GM12878 (cell line): ENCODE measurements around the gene THUMPD2. TPM values are rescaled to one million over a fixed set of nuclear protein-coding genes. Genes with fewer than 3 reads are reported as not detected.

Source experiments
- ATAC-seq: fragments of 200-7000 bp; cut with Tn5 transposase; 3 replicates; pipeline ENCODE4 v1.9.1; 2020; ENCODE audit warnings: mild to moderate bottlenecking, moderate library complexity
- BruUV-seq: library from RNA; stranded (reverse); fragments of 400-500 nt; replicated peaks from 2 replicates; lab custom pipeline; 2021; lab: Mats Ljungman, UMichigan
- CTCF ChIA-PET: fragments of 300-600 bp; sonication (Branson Sonifier 250); formaldehyde crosslinking; extraction: SDS; loops from one replicate; lab custom pipeline; 2021; ENCODE audit warnings: inconsistent platforms; lab: Yijun Ruan, JAX
- POLR2A ChIA-PET: fragments of 350-600 bp; formaldehyde crosslinking; extraction: SDS; loops from one replicate; lab custom pipeline; 2021; ENCODE audit warnings: inconsistent platforms; lab: Charles Lee
- RAD21 ChIA-PET: fragments of 300-600 bp; sonication (Branson Sonifier 250); formaldehyde crosslinking; loops from one replicate; lab custom pipeline; 2023; ENCODE audit warnings: antibody characterized with exemption; ENCODE audit not compliant: unreplicated experiment; lab: Charles Lee
- SMC1A ChIA-PET: fragments of 300-600 bp; sonication (Branson Sonifier 250); formaldehyde crosslinking; loops from one replicate; lab custom pipeline; 2023; ENCODE audit not compliant: unreplicated experiment, uncharacterized antibody; lab: Charles Lee
- DNase-seq: peaks from one replicate; pipeline ENCODE4 v3.0.0-alpha.2; 2011; ENCODE audit warnings: low read depth, low spot score
- FAIRE-seq: peaks from 3 replicates; lab custom pipeline; 2011; peaks lifted over from hg19 to GRCh38; lab: Jason Lieb, UNC
- H2AFZ ChIP-seq: 2 replicates; pipeline ENCODE4 v1.6.0; 2011; ENCODE audit warnings: low read depth, low read length, control low read depth; ENCODE audit not compliant: control insufficient read depth
- H3K27ac ChIP-seq: 2 replicates; pipeline ENCODE4 v1.5.1; 2011; ENCODE audit warnings: control low read depth; ENCODE audit not compliant: control insufficient read depth, insufficient read depth
- H3K27me3 ChIP-seq, 2 experiments: replicated peaks in 1 of 2; 2 replicates each; pipeline versions ENCODE4 v1.6.0 to v1.6.1; 2011; ENCODE audit warnings: low read length in 1 of 2; ENCODE audit not compliant: control insufficient read depth in 2 of 2, insufficient read depth in 2 of 2
- H3K36me3 ChIP-seq, 2 experiments: 2 replicates each; pipeline ENCODE4 v1.5.1; 2011; ENCODE audit warnings: low read length in 1 of 2; ENCODE audit not compliant: control insufficient read depth in 2 of 2, insufficient read depth in 2 of 2
- H3K4me1 ChIP-seq: 2 replicates; pipeline ENCODE4 v1.6.1; 2011; ENCODE audit warnings: mild to moderate bottlenecking, low read length, moderate library complexity, mixed read lengths; ENCODE audit not compliant: control insufficient read depth, insufficient read depth
- H3K4me2 ChIP-seq: 2 replicates; pipeline ENCODE4 v1.6.0; 2011; ENCODE audit warnings: control low read depth; ENCODE audit not compliant: control insufficient read depth, insufficient read depth
- H3K4me3 ChIP-seq: fragments of 200-600 bp; sonication (generic); 2 replicates; pipeline ENCODE4 v1.5.1; 2016
- H3K79me2 ChIP-seq: 2 replicates; pipeline ENCODE4 v1.6.0; 2011; ENCODE audit warnings: low read length; ENCODE audit not compliant: control insufficient read depth, insufficient read depth
- H3K9ac ChIP-seq: 2 replicates; pipeline ENCODE4 v1.8.0; 2011; ENCODE audit warnings: low read length, control low read depth, mixed read lengths; ENCODE audit not compliant: control insufficient read depth, insufficient read depth
- H3K9me3 ChIP-seq: replicated peaks from 3 replicates; pipeline ENCODE4 v1.5.1; 2011; ENCODE audit warnings: mild to moderate bottlenecking, low read length; ENCODE audit not compliant: control insufficient read depth, insufficient read depth
- H4K20me1 ChIP-seq: 2 replicates; pipeline ENCODE4 v1.6.0; 2011; ENCODE audit not compliant: control insufficient read depth, insufficient read depth
- BMI1 ChIP-seq: fragments of 450-650 bp; IDR thresholded peaks from 2 replicates; pipeline ENCODE4 v1.6.1; 2016; ENCODE audit warnings: mild to moderate bottlenecking, moderate library complexity, borderline replicate concordance
- CHD1 ChIP-seq: IDR thresholded peaks from 2 replicates; pipeline ENCODE4 v1.6.1; 2012; ENCODE audit warnings: low read depth, low read length, improper control_type of control experiment
- IRF4 ChIP-seq: IDR thresholded peaks from 2 replicates; pipeline ENCODE4 v1.6.1; 2011; ENCODE audit warnings: low read depth, low read length
- MTA2 ChIP-seq: fragments of 450-650 bp; IDR thresholded peaks from 2 replicates; pipeline ENCODE4 v1.6.1; 2016; ENCODE audit warnings: low read depth, mild to moderate bottlenecking, moderate library complexity
- MTA3 ChIP-seq: IDR thresholded peaks from 2 replicates; pipeline ENCODE4 v1.6.1; 2012; ENCODE audit warnings: low read length, inconsistent platforms, borderline replicate concordance
- NFYB ChIP-seq: IDR thresholded peaks from 2 replicates; pipeline ENCODE4 v1.6.1; 2011; ENCODE audit warnings: low read depth, mild to moderate bottlenecking, low read length, improper control_type of control experiment, moderate library complexity; ENCODE audit not compliant: insufficient read depth
- NR2C1 ChIP-seq: fragments of 450-650 bp; IDR thresholded peaks from 2 replicates; pipeline ENCODE4 v1.6.1; 2017; ENCODE audit warnings: antibody characterized with exemption, mild to moderate bottlenecking, moderate library complexity
- PAX5 ChIP-seq: IDR thresholded peaks from 2 replicates; pipeline ENCODE4 v1.6.1; 2011; ENCODE audit warnings: low read depth, low read length, borderline replicate concordance
- POLR2AphosphoS2 ChIP-seq: IDR thresholded peaks from 2 replicates; pipeline ENCODE4 v1.6.1; 2011; ENCODE audit warnings: low read depth, mild to moderate bottlenecking, low read length, improper control_type of control experiment, moderate library complexity
- POU2F2 ChIP-seq: IDR thresholded peaks from 3 replicates; pipeline ENCODE4 v1.6.1; 2011; ENCODE audit warnings: low read depth, mild to moderate bottlenecking, low read length, borderline replicate concordance
- SRF ChIP-seq, 2 experiments: IDR thresholded peaks; 2 replicates each; pipeline ENCODE4 v1.6.1; 2011; ENCODE audit warnings: low read depth in 2 of 2, low read length in 2 of 2, mild to moderate bottlenecking in 1 of 2, moderate library complexity in 1 of 2
- ZNF622 ChIP-seq: fragments of 450-650 bp; IDR thresholded peaks from 2 replicates; pipeline ENCODE4 v1.6.1; 2017; ENCODE audit warnings: mild to moderate bottlenecking, inconsistent platforms
- WGBS: methylation state at CpG from one replicate; pipeline ENCODE4 v1.1.6; 2016; ENCODE audit warnings: low lambda C conversion rate; ENCODE audit not compliant: insufficient replicate concordance, insufficient coverage; ENCODE audit errors: missing lambda C conversion rate; 5-methylcytosine and 5-hydroxymethylcytosine counted together
- in situ Hi-C: fragments of 300-500 bp; cut with MboI; formaldehyde crosslinking; loops from 9 replicates; pipeline ENCODE4 v1.14.3; 2018; ENCODE audit warnings: mixed read lengths
- intact Hi-C: fragments of 100-400 bp; cut with micrococcal nuclease; formaldehyde crosslinking; loops from one replicate; pipeline ENCODE4 v1.14.2; 2022; ENCODE audit not compliant: unreplicated experiment
- polyA plus RNA-seq, 11 experiments: library from polyadenylated mRNA; depleted of rRNA in 4 of 11; unstranded in 6 of 11; stranded (reverse) in 5 of 11; fragments of >200 nt; fragmentation: Nextera tagmentation in 4 of 11; fragmentation: Illumina TruSeq in 1 of 11; extraction: Ambion mirVana in 4 of 11; extraction: Trizol in 1 of 11; gene quantifications; 1 replicate in 1 of 11; 2 replicates in 10 of 11; pipeline versions ENCODE4 v1.2.1 to v1.2.3, GENCODE V29; 2011 to 2016; ENCODE audit warnings: inconsistent platforms in 2 of 11, missing spikeins in 2 of 11, low read depth in 1 of 11
- total RNA-seq, 4 experiments: library from RNA; depleted of rRNA in 3 of 4; stranded (reverse); fragments of >200 nt in 3 of 4; fragmentation: Illumina TruSeq in 1 of 4; extraction: Trizol in 1 of 4; gene quantifications; 2 replicates each; pipeline versions ENCODE4 v1.2.1 to v1.2.3, GENCODE V29; 2013 to 2021
- TF ChIP-seq, protein P1 (sequence below): fragments of 450-650 bp; IDR thresholded peaks from 2 replicates; pipeline ENCODE4 v1.6.1; 2016; ENCODE audit warnings: mild to moderate bottlenecking
- TF ChIP-seq, protein P2 (sequence below): fragments of 450-650 bp; IDR thresholded peaks from 2 replicates; pipeline ENCODE4 v1.6.1; 2017; ENCODE audit warnings: mild to moderate bottlenecking, moderate library complexity

THUMPD2 gene
- total and polyA plus RNA-seq, 10 of the 15 experiments (the other 5 are each of a cell fraction or from before 2014, with no cell fraction given), result 6.7 to 19.7 (median 13.8) TPM

DNA sequence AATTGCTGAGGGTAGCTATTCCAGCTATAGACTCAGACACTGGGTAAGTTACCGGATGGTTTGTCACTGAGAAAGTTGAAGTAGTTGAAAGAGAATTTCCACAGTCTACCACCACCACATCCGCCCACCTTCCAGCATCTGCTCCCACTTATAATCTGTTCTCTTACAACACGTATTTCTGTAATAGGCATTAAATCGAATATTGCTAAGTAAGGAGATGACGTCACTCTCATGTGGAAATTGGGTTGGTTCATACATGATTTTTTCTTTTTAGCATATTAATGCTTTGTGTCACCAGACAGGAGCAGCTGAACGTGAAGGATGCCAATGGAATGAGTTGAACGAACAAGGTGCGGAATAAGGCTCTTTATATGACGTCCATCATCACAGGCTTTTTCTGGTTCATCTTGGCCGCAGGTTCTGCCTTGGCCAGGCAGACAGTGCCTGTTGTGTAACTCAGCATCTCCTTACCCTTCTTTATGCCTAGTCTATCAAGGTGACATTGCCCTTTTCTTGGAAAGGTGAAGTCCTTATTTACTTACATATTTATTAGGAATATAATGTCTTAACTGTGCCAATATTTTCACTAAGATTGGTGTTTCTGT lies 45.9 kb downstream of the THUMPD2 start:
- no peaks in the 10 kb centered on the region for H4K20me1 ChIP-seq
- no peak overlapping the region for H3K9ac ChIP-seq
- no peaks in the 10 kb centered on the region for H3K9me3 ChIP-seq
- H3K27me3 ChIP-seq, result no peaks in the 10 kb centered on the region
- H3K79me2 ChIP-seq, result no peaks in the 10 kb centered on the region
- no peak for TF ChIP-seq NFYB
- no peak for TF ChIP-seq SRF (IDR thresholded peaks at IDR 0.05; ENCODE audit: low read depth in 2 of 2, low read length in 2 of 2)
- no peak for TF ChIP-seq MTA3
- TF ChIP-seq POU2F2, result no peak
- no peak for TF ChIP-seq IRF4
- TF ChIP-seq MTA2, result no peak
- TF ChIP-seq NR2C1, result no peak
- TF ChIP-seq POLR2AphosphoS2, result no peak
- TF ChIP-seq BMI1, result no peak
- TF ChIP-seq, protein P1, sequence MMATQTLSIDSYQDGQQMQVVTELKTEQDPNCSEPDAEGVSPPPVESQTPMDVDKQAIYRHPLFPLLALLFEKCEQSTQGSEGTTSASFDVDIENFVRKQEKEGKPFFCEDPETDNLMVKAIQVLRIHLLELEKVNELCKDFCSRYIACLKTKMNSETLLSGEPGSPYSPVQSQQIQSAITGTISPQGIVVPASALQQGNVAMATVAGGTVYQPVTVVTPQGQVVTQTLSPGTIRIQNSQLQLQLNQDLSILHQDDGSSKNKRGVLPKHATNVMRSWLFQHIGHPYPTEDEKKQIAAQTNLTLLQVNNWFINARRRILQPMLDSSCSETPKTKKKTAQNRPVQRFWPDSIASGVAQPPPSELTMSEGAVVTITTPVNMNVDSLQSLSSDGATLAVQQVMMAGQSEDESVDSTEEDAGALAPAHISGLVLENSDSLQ, result no peak
- no peak for TF ChIP-seq CHD1
- no peak for TF ChIP-seq PAX5
- TF ChIP-seq, protein P2, sequence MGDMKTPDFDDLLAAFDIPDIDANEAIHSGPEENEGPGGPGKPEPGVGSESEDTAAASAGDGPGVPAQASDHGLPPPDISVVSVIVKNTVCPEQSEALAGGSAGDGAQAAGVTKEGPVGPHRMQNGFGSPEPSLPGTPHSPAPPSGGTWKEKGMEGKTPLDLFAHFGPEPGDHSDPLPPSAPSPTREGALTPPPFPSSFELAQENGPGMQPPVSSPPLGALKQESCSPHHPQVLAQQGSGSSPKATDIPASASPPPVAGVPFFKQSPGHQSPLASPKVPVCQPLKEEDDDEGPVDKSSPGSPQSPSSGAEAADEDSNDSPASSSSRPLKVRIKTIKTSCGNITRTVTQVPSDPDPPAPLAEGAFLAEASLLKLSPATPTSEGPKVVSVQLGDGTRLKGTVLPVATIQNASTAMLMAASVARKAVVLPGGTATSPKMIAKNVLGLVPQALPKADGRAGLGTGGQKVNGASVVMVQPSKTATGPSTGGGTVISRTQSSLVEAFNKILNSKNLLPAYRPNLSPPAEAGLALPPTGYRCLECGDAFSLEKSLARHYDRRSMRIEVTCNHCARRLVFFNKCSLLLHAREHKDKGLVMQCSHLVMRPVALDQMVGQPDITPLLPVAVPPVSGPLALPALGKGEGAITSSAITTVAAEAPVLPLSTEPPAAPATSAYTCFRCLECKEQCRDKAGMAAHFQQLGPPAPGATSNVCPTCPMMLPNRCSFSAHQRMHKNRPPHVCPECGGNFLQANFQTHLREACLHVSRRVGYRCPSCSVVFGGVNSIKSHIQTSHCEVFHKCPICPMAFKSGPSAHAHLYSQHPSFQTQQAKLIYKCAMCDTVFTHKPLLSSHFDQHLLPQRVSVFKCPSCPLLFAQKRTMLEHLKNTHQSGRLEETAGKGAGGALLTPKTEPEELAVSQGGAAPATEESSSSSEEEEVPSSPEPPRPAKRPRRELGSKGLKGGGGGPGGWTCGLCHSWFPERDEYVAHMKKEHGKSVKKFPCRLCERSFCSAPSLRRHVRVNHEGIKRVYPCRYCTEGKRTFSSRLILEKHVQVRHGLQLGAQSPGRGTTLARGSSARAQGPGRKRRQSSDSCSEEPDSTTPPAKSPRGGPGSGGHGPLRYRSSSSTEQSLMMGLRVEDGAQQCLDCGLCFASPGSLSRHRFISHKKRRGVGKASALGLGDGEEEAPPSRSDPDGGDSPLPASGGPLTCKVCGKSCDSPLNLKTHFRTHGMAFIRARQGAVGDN, result no peak
- TF ChIP-seq ZNF622, result no peak
- WGBS, result 92% methylated on average over 10 of the region's 10 CpGs
- no TSS peak for BruUV-seq
- DNase-seq (no peak), FAIRE-seq (no peak), ATAC-seq (no peak)
- SMC1A ChIA-PET, result interaction anchor here (6.7 kb wide), 1 partner anchor 355 kb away, joined by 63 read pairs; no protein-coding TSS in a partner anchor
- no peak overlapping the region for H3K4me2 ChIP-seq
- no peak overlapping the region for H3K27ac ChIP-seq
- RAD21 ChIA-PET, result interaction anchor here (0.6 kb wide), 1 partner anchor 503 kb away, joined by 3 read pairs; no protein-coding TSS in a partner anchor
- H3K36me3 ChIP-seq, result peaks cover 2 to 18% of the 10 kb centered on the region in 2 experiments
- in situ Hi-C loops, result loop anchor here (25.0 kb wide), 1 partner anchor 671 kb away; no protein-coding TSS in a partner anchor
- POLR2A ChIA-PET, result no interaction called here
- H3K4me1 ChIP-seq, result no peaks in the 10 kb centered on the region
- H3K4me3 ChIP-seq, result no peak overlapping the region
- no peak overlapping the region for H2AFZ ChIP-seq
- intact Hi-C loops, result loop anchor here (5.0 kb wide), 1 partner anchor 666 kb away; no protein-coding TSS in a partner anchor
- CTCF ChIA-PET, result interaction anchor here (0.8 to 8.2 kb wide), 4 partner anchors 141 to 354 kb away, joined by 3 to 145 read pairs (median 3); no protein-coding TSS in a partner anchor
